HEK293T (cell line): ENCODE measurements around the gene CBLN4.

Experiments used
- CTCF ChIA-PET: fragments of 350-600 bp; formaldehyde crosslinking; extraction: SDS; loops from one replicate; lab custom pipeline; 2021; ENCODE audit warnings: antibody characterized with exemption, inconsistent platforms; lab: Yijun Ruan, JAX
- POLR2A ChIA-PET: fragments of 350-600 bp; formaldehyde crosslinking; extraction: SDS; loops from one replicate; lab custom pipeline; 2020; ENCODE audit warnings: antibody characterized with exemption, inconsistent platforms; lab: Yijun Ruan, JAX
- DNase-seq: peaks from one replicate; pipeline ENCODE4 v3.0.0; 2012; ENCODE audit warnings: mixed read lengths; ENCODE audit errors: extremely low spot score
- ARNT ChIP-seq: fragments of 450-650 bp; IDR thresholded peaks from 2 replicates; pipeline ENCODE4 v1.6.1; 2017; ENCODE audit warnings: mild to moderate bottlenecking
- BHLHE40 ChIP-seq: fragments of 450-650 bp; IDR thresholded peaks from 2 replicates; pipeline ENCODE4 v1.6.1; 2016; ENCODE audit warnings: mild to moderate bottlenecking, moderate library complexity, borderline replicate concordance
- CTBP1 ChIP-seq: fragments of 450-650 bp; IDR thresholded peaks from 2 replicates; pipeline ENCODE4 v1.6.1; 2016; ENCODE audit warnings: borderline replicate concordance
- ELF4 ChIP-seq: fragments of 450-650 bp; IDR thresholded peaks from 2 replicates; pipeline ENCODE4 v1.6.1; 2017; ENCODE audit warnings: antibody characterized with exemption
- FOXA1 ChIP-seq: fragments of 450-650 bp; IDR thresholded peaks from 2 replicates; pipeline ENCODE4 v1.6.1; 2016; ENCODE audit warnings: mild to moderate bottlenecking
- FOXK2 ChIP-seq: fragments of 450-650 bp; IDR thresholded peaks from 2 replicates; pipeline ENCODE4 v1.6.1; 2016; ENCODE audit warnings: mild to moderate bottlenecking
- FOXM1 ChIP-seq: fragments of 450-650 bp; IDR thresholded peaks from 2 replicates; pipeline ENCODE4 v1.6.1; 2017; ENCODE audit warnings: mild to moderate bottlenecking, borderline replicate concordance
- HDGF ChIP-seq: fragments of 450-650 bp; IDR thresholded peaks from 2 replicates; pipeline ENCODE4 v1.6.1; 2017; ENCODE audit warnings: antibody characterized with exemption, borderline replicate concordance
- L3MBTL2 ChIP-seq: fragments of 450-650 bp; conservative IDR thresholded peaks from 2 replicates; pipeline ENCODE4 v1.6.1; 2016; ENCODE audit warnings: mild to moderate bottlenecking
- LEF1 ChIP-seq: fragments of 450-650 bp; IDR thresholded peaks from 2 replicates; pipeline ENCODE4 v1.6.1; 2017; ENCODE audit warnings: mild to moderate bottlenecking, borderline replicate concordance
- NFRKB ChIP-seq: fragments of 450-650 bp; IDR thresholded peaks from 2 replicates; pipeline ENCODE4 v1.6.1; 2016; ENCODE audit warnings: mild to moderate bottlenecking, moderate library complexity
- PKNOX1 ChIP-seq: fragments of 450-650 bp; IDR thresholded peaks from 2 replicates; pipeline ENCODE4 v1.6.1; 2016
- SP1 ChIP-seq: fragments of 450-650 bp; IDR thresholded peaks from 2 replicates; pipeline ENCODE4 v1.6.1; 2017
- SUZ12 ChIP-seq: fragments of 450-650 bp; IDR thresholded peaks from 2 replicates; pipeline ENCODE4 v1.6.1; 2016; ENCODE audit warnings: mild to moderate bottlenecking
- TARDBP ChIP-seq: fragments of 450-650 bp; IDR thresholded peaks from 2 replicates; pipeline ENCODE4 v1.6.1; 2016
- ZNF384 ChIP-seq: fragments of 450-650 bp; IDR thresholded peaks from 2 replicates; pipeline ENCODE4 v1.6.1; 2016

Gene CBLN4

GRCh38 chr20:56014151-56014550 lies 8.8 kb upstream of the CBLN4 start:
- DNase-seq = no peak
- TF ChIP-seq PKNOX1 = no peak
- TF ChIP-seq HDGF = no peak
- ChIA-PET POLR2A (no interaction called here), CTCF (no interaction called here)

- DNase-seq = no peak
- POLR2A ChIA-PET = no interaction called here
- TF ChIP-seq CTBP1 = no peak
- TF ChIP-seq ZNF384 = no peak
- no peak for TF ChIP-seq LEF1
- TF ChIP-seq NFRKB = no peak
- TF ChIP-seq L3MBTL2 = no peak
- no peak for TF ChIP-seq SP1
- no peak for TF ChIP-seq BHLHE40
- TF ChIP-seq FOXM1 = no peak
- TF ChIP-seq HDGF = no peak
- TF ChIP-seq FOXA1 = no peak
- TF ChIP-seq ARNT = no peak
- TF ChIP-seq ELF4 = no peak
- no peak for TF ChIP-seq TARDBP
- no peak for TF ChIP-seq SUZ12
- TF ChIP-seq FOXK2 = no peak
- no peak for TF ChIP-seq PKNOX1
- CTCF ChIA-PET = no interaction called here
Measured at GRCh38 chr20:56004611-56005388, 519 bp downstream of the CBLN4 start.

GRCh38 chr20:56004007-56004406 lies 1.3 kb downstream of the CBLN4 start:
- no peak for DNase-seq
- ChIA-PET POLR2A (no interaction called here), CTCF (no interaction called here)
- TF ChIP-seq SUZ12 (no peak), ARNT (no peak), ZNF384 (no peak), FOXA1 (no peak), FOXM1 (no peak), BHLHE40 (no peak), FOXK2 (no peak), HDGF (no peak), PKNOX1 (no peak), CTBP1 (no peak), NFRKB (no peak), TARDBP (no peak), SP1 (no peak), LEF1 (no peak), ELF4 (no peak), L3MBTL2 (no peak)

- no peak for DNase-seq
- ChIA-PET CTCF (no interaction called here), POLR2A (no interaction called here)
- TF ChIP-seq BHLHE40 = no peak
- no peak for TF ChIP-seq ARNT
- no peak for TF ChIP-seq PKNOX1
Measured at GRCh38 chr20:56002908-56003800, 2.2 kb downstream of the CBLN4 start.

- ChIA-PET POLR2A (no interaction called here), CTCF (no interaction called here)
- no peak for TF ChIP-seq HDGF
- TF ChIP-seq ARNT = no peak
- no peak for TF ChIP-seq ZNF384
- TF ChIP-seq FOXK2 = no peak
- no peak for TF ChIP-seq SP1
- TF ChIP-seq LEF1 = no peak
- no peak for TF ChIP-seq NFRKB
- TF ChIP-seq ELF4 = no peak
- TF ChIP-seq FOXM1 = no peak
- TF ChIP-seq FOXA1 = no peak
- no peak for TF ChIP-seq SUZ12
- no peak for TF ChIP-seq BHLHE40
- no peak for TF ChIP-seq CTBP1
- TF ChIP-seq PKNOX1 = no peak
- TF ChIP-seq L3MBTL2 = no peak
- TF ChIP-seq TARDBP = no peak
- DNase-seq = no peak
Measured at GRCh38 chr20:56001890-56002289, 3.4 kb downstream of the CBLN4 start.
